ENCODE measurements around the gene USO1.

- TF ChIP-seq CTCF (IDR thresholded peaks at IDR 0.05) = no peak
- TF ChIP-seq POLR2A (IDR thresholded peaks at IDR 0.05) = no peak
These were observed 38.7 kb upstream of the USO1 start for GRCh38 chr4:75685546-75686189.
